Caco-2 (cell line): Measurements from ENCODE around the gene TTPAL. TPM values are rescaled to one million over a fixed set of nuclear protein-coding genes. Genes with fewer than 3 reads are reported as not detected.

Experiments
- BruUV-seq: library from RNA; stranded (reverse); fragments of 400-500 nt; replicated peaks from 2 replicates; lab custom pipeline; 2021; lab: Mats Ljungman, UMichigan
- CTCF ChIA-PET: fragments of 300-600 bp; sonication (Branson Sonifier 250); formaldehyde crosslinking; loops from one replicate; lab custom pipeline; 2022; ENCODE audit warnings: antibody characterized with exemption; lab: Charles Lee
- POLR2A ChIA-PET: fragments of 300-600 bp; sonication (Branson Sonifier 250); formaldehyde crosslinking; loops from one replicate; lab custom pipeline; 2022; ENCODE audit warnings: antibody characterized with exemption; lab: Charles Lee
- DNase-seq, 2 experiments: peaks; one replicate each; pipeline versions ENCODE4 v3.0.0 to v3.0.0-alpha.2; 2020 to 2022
- H3K27me3 ChIP-seq: replicated peaks from 2 replicates; pipeline ENCODE4 v1.6.0; 2011; ENCODE audit warnings: low read length; ENCODE audit not compliant: control insufficient read depth, insufficient read depth
- H3K36me3 ChIP-seq: 2 replicates; pipeline ENCODE4 v1.5.1; 2011; ENCODE audit warnings: low read length; ENCODE audit not compliant: control insufficient read depth, insufficient read depth
- H3K4me1 ChIP-seq: fragments of 250-450 bp; sonication (Bioruptor Pico); 2 replicates; pipeline ENCODE4 v1.5.1; 2020; ENCODE audit warnings: mild to moderate bottlenecking
- H3K4me3 ChIP-seq: 2 replicates; pipeline ENCODE4 v1.5.1; 2011; ENCODE audit warnings: low read depth, mild to moderate bottlenecking, control low read depth, low read length
- H3K9me3 ChIP-seq: fragments of 250-450 bp; sonication (Bioruptor Pico); 2 replicates; pipeline ENCODE4 v1.5.1; 2020; ENCODE audit warnings: mild to moderate bottlenecking, moderate library complexity
- H3K27ac Mint-ChIP-seq: one replicate; pipeline ENCODE4 v1.8.0; 2022; ENCODE audit warnings: mixed read lengths; ENCODE audit not compliant: unreplicated experiment
- H3K27me3 Mint-ChIP-seq: one replicate; pipeline ENCODE4 v1.8.0; 2022; ENCODE audit warnings: mixed read lengths; ENCODE audit not compliant: insufficient read depth, unreplicated experiment
- H3K36me3 Mint-ChIP-seq: one replicate; pipeline ENCODE4 v1.8.0; 2022; ENCODE audit warnings: mild to moderate bottlenecking, mixed read lengths; ENCODE audit not compliant: insufficient read depth, unreplicated experiment
- H3K4me1 Mint-ChIP-seq: one replicate; pipeline ENCODE4 v1.8.0; 2022; ENCODE audit warnings: low read depth, mixed read lengths; ENCODE audit not compliant: unreplicated experiment
- H3K4me3 Mint-ChIP-seq: one replicate; pipeline ENCODE4 v1.8.0; 2022; ENCODE audit warnings: mild to moderate bottlenecking, moderate library complexity, mixed read lengths; ENCODE audit not compliant: unreplicated experiment
- H3K9me3 Mint-ChIP-seq: one replicate; pipeline ENCODE4 v1.8.0; 2022; ENCODE audit warnings: mixed read lengths; ENCODE audit not compliant: unreplicated experiment
- CTCF ChIP-seq, 2 experiments: fragments of 200-600 bp in 1 of 2; IDR thresholded peaks; 1 replicate in 1 of 2; 2 replicates in 1 of 2; pipeline versions ENCODE4 v1.5.1 to v1.8.0; 2011 to 2022; ENCODE audit warnings: antibody characterized with exemption in 1 of 2, control low read depth in 1 of 2, inconsistent platforms in 1 of 2, low read depth in 1 of 2, low read length in 1 of 2, mild to moderate bottlenecking in 1 of 2, moderate library complexity in 1 of 2; ENCODE audit not compliant: insufficient read depth in 1 of 2, severe bottlenecking in 1 of 2, unreplicated experiment in 1 of 2
- intact Hi-C: fragments of 100-400 bp; cut with micrococcal nuclease; formaldehyde crosslinking; loops from one replicate; pipeline ENCODE4 v1.10.0; 2022; ENCODE audit not compliant: unreplicated experiment
- total RNA-seq: library from RNA; stranded (reverse); gene quantifications from 2 replicates; pipeline ENCODE4 v1.2.3, GENCODE V29; 2022

Gene TTPAL
- total RNA-seq, 1 experiment from 2014 or later, result 54.6 TPM

GRCh38 chr20:44527716-44528199 is 52.1 kb downstream of the TTPAL start:
- ChIA-PET CTCF (interaction anchor here (1.3 kb wide), 1 partner anchor 81 kb away, joined by 5 read pairs; no protein-coding TSS in a partner anchor), POLR2A (no interaction called here)
- Mint-ChIP-seq H3K9me3 (no peaks in the 10 kb centered on the region), H3K36me3 (peaks cover 31% of the 10 kb centered on the region), H3K27ac (no peak overlapping the region), H3K4me3 (no peak overlapping the region), H3K27me3 (no peaks in the 10 kb centered on the region), H3K4me1 (peaks cover 35% of the 10 kb centered on the region)
- Histone ChIP-seq H3K27me3 (no peaks in the 10 kb centered on the region), H3K9me3 (peaks cover 6% of the 10 kb centered on the region; the same call in 1 of the 2 replicates), H3K4me1 (peaks cover 58% of the 10 kb centered on the region), H3K4me3 (no peak overlapping the region), H3K36me3 (no peaks in the 10 kb centered on the region)
- DNase-seq, result no peak
- intact Hi-C loops, result loop anchor here (10.0 kb wide), 1 partner anchor 357 kb away; the partner anchor contains the start of gene YWHAB
- no peak for TF ChIP-seq CTCF (IDR thresholded peaks at IDR 0.05; ENCODE audit: insufficient read depth in 1 of 2, low read depth in 1 of 2, low read length in 1 of 2, severe bottlenecking in 1 of 2, unreplicated experiment in 1 of 2)
- BruUV-seq, result no TSS peak

GRCh38 chr20:44528309-44528708 is 52.6 kb downstream of the TTPAL start:
- no peak for TF ChIP-seq CTCF (IDR thresholded peaks at IDR 0.05; ENCODE audit: insufficient read depth in 1 of 2, low read depth in 1 of 2, low read length in 1 of 2, severe bottlenecking in 1 of 2, unreplicated experiment in 1 of 2)

GRCh38 chr20:44532259-44532980 is 56.7 kb downstream of the TTPAL start:
- intact Hi-C loops, result loop anchor here (10.0 kb wide), 1 partner anchor 202 kb away; no protein-coding TSS in a partner anchor
- Mint-ChIP-seq H3K36me3 (peaks cover 5% of the 10 kb centered on the region), H3K27me3 (no peaks in the 10 kb centered on the region), H3K4me3 (no peak overlapping the region), H3K4me1 (no peaks in the 10 kb centered on the region), H3K27ac (no peak overlapping the region), H3K9me3 (no peaks in the 10 kb centered on the region)
- no peak for TF ChIP-seq CTCF (IDR thresholded peaks at IDR 0.05; ENCODE audit: insufficient read depth in 1 of 2, low read depth in 1 of 2, low read length in 1 of 2, severe bottlenecking in 1 of 2, unreplicated experiment in 1 of 2)
- Histone ChIP-seq H3K9me3 (no peaks in the 10 kb centered on the region), H3K4me3 (peak overlapping the region; percentile 71), H3K27me3 (no peaks in the 10 kb centered on the region), H3K4me1 (peaks cover 21% of the 10 kb centered on the region), H3K36me3 (no peaks in the 10 kb centered on the region)
- POLR2A ChIA-PET, result no interaction called here
- CTCF ChIA-PET, result no interaction called here
- TSS peak; percentile 54 for BruUV-seq
- DNase-seq, result no peak

More at GRCh38 chr20:44528309-44528708, 52.6 kb downstream of the TTPAL start:
- DNase-seq, result no peak
- Mint-ChIP-seq H3K4me3 (no peak overlapping the region), H3K9me3 (no peaks in the 10 kb centered on the region), H3K27ac (no peak overlapping the region), H3K27me3 (no peaks in the 10 kb centered on the region), H3K4me1 (peaks cover 30% of the 10 kb centered on the region), H3K36me3 (peaks cover 31% of the 10 kb centered on the region)
- no peaks in the 10 kb centered on the region for H3K27me3 ChIP-seq
- ChIA-PET POLR2A (no interaction called here), CTCF (no interaction called here)
- no peaks in the 10 kb centered on the region for H3K36me3 ChIP-seq
- intact Hi-C loops, result loop anchor here (10.0 kb wide), 1 partner anchor 356 kb away; the partner anchor contains the start of gene YWHAB
- H3K9me3 ChIP-seq, result peaks cover 6% of the 10 kb centered on the region; the same call in 1 of the 2 replicates
- peaks cover 58% of the 10 kb centered on the region for H3K4me1 ChIP-seq
- BruUV-seq, result no TSS peak
- H3K4me3 ChIP-seq, result no peak overlapping the region
